Smooth muscle cell (in vitro differentiated cells): Measurements from ENCODE around the gene AKR1C1. TPM values are rescaled to one million over a fixed set of nuclear protein-coding genes. Genes with fewer than 3 reads are reported as not detected.
"Not testable (repeated sequence)": the region's sequence is repeated elsewhere in the genome, so short reads cannot be mapped to it uniquely, and the experiment has no call there.

Experiments used
- DNase-seq: peaks from one replicate; lab custom pipeline; 2025; ENCODE audit not compliant: unreplicated experiment; lab: John Stamatoyannopoulos, UW
- H2AFZ ChIP-seq: fragments of 200-600 bp; sonication (generic); 2 replicates; pipeline ENCODE4 v1.6.0; 2016; ENCODE audit warnings: antibody characterized with exemption, low read depth, mild to moderate bottlenecking
- H3F3A ChIP-seq: fragments of 200-600 bp; sonication (generic); 2 replicates; pipeline ENCODE4 v1.6.0; 2017; ENCODE audit warnings: antibody characterized with exemption, low read depth
- H3K27ac ChIP-seq: fragments of 200-600 bp; sonication (generic); 2 replicates; pipeline ENCODE4 v1.5.1; 2016; ENCODE audit warnings: low read depth, mild to moderate bottlenecking
- H3K27me3 ChIP-seq: fragments of 200-600 bp; sonication (generic); 2 replicates; pipeline ENCODE4 v1.6.1; 2016; ENCODE audit warnings: low read depth, mild to moderate bottlenecking
- H3K36me3 ChIP-seq: fragments of 200-600 bp; sonication (generic); 2 replicates; pipeline ENCODE4 v1.5.1; 2016; ENCODE audit warnings: low read depth
- H3K4me1 ChIP-seq: fragments of 200-600 bp; sonication (generic); 2 replicates; pipeline ENCODE4 v1.5.1; 2016; ENCODE audit warnings: low read depth
- H3K4me2 ChIP-seq: fragments of 200-600 bp; sonication (generic); 2 replicates; pipeline ENCODE4 v1.6.0; 2016; ENCODE audit warnings: mild to moderate bottlenecking
- H3K4me3 ChIP-seq: fragments of 200-600 bp; sonication (generic); 2 replicates; pipeline ENCODE4 v1.5.1; 2016; ENCODE audit warnings: mild to moderate bottlenecking
- H3K79me2 ChIP-seq: fragments of 200-600 bp; sonication (generic); 2 replicates; pipeline ENCODE4 v1.6.0; 2016; ENCODE audit warnings: low read depth, mild to moderate bottlenecking
- H3K9ac ChIP-seq: fragments of 200-600 bp; sonication (generic); 2 replicates; pipeline ENCODE4 v1.6.0; 2016; ENCODE audit warnings: low read depth
- H3K9me3 ChIP-seq: fragments of 200-600 bp; sonication (generic); replicated peaks from 2 replicates; pipeline ENCODE4 v1.5.1; 2016; ENCODE audit warnings: low read depth
- H4K20me1 ChIP-seq: fragments of 200-600 bp; sonication (generic); 2 replicates; pipeline ENCODE4 v1.6.0; 2016; ENCODE audit warnings: low read depth
- WGBS: methylation state at CpG from one replicate; pipeline ENCODE4 v1.1.7; 2016; ENCODE audit warnings: low lambda C conversion rate; 5-methylcytosine and 5-hydroxymethylcytosine counted together
- polyA plus RNA-seq: library from polyadenylated mRNA; unstranded; fragments of >200 nt; fragmentation: Nextera tagmentation; extraction: Ambion mirVana; gene quantifications from 2 replicates; pipeline ENCODE4 v1.2.1, GENCODE V29; 2016
- total RNA-seq: library from RNA; depleted of rRNA; stranded (reverse); fragments of >200 nt; gene quantifications from 2 replicates; pipeline ENCODE4 v1.2.3, GENCODE V29; 2014
- TF ChIP-seq, protein P1 (sequence below): fragments of 200-600 bp; sonication (generic); IDR thresholded peaks from 2 replicates; pipeline ENCODE4 v1.5.1; 2017; ENCODE audit warnings: borderline replicate concordance, mild to moderate bottlenecking, antibody characterized with exemption; ENCODE audit not compliant: insufficient read depth, poor library complexity, severe bottlenecking

AKR1C1 gene
- total and polyA plus RNA-seq, 2 experiments from 2014 or later = 16.3 to 20.5 TPM

DNA sequence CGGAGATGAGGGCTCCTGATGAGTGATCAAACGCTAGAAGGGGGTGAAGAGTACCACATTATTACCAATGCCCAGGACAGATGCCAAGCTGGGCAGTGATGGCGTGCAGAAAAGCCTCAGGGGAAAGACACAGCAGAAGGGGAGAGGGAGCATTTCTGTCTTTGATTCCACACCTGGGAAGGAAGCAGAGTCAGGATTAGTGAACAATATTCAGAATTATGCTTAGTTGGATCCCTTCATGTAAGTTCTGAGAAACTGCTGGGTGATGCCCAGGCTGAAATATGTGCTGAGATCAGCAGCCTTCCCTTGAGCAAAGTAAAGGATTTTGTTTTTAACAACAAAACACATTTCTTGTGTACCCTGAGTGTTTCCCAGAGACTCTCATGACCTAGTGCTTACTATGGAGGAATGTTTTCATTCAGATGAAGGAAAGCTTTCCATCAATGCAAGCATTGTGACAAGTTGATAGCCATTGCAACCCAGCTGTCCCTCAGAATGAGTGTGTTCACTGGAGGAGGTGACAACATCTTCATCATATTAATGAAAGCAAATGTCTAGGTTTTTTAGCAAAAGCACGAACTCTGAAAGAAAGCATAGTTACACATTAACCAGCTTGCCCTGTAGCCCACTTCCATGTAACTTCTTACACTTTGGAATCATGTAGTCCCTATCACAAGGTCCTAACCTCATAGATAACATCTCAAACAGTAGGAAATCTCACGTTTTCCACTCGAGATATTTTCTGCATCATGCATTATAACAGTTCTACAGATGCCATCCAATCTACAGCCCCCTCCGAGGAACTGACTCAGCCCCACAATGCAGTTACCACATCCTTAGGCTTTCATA, 23.8 kb upstream of the AKR1C1 start:
- TF ChIP-seq, protein P1, sequence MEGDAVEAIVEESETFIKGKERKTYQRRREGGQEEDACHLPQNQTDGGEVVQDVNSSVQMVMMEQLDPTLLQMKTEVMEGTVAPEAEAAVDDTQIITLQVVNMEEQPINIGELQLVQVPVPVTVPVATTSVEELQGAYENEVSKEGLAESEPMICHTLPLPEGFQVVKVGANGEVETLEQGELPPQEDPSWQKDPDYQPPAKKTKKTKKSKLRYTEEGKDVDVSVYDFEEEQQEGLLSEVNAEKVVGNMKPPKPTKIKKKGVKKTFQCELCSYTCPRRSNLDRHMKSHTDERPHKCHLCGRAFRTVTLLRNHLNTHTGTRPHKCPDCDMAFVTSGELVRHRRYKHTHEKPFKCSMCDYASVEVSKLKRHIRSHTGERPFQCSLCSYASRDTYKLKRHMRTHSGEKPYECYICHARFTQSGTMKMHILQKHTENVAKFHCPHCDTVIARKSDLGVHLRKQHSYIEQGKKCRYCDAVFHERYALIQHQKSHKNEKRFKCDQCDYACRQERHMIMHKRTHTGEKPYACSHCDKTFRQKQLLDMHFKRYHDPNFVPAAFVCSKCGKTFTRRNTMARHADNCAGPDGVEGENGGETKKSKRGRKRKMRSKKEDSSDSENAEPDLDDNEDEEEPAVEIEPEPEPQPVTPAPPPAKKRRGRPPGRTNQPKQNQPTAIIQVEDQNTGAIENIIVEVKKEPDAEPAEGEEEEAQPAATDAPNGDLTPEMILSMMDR = no peak
- Histone ChIP-seq H3K79me2 (no peaks in the 10 kb centered on the region), H3K4me3 (no peak overlapping the region), H3K27ac (no peak overlapping the region), H3F3A (no peaks in the 10 kb centered on the region), H3K27me3 (no peaks in the 10 kb centered on the region), H3K9ac (no peak overlapping the region), H4K20me1 (no peaks in the 10 kb centered on the region), H3K4me2 (no peak overlapping the region), H3K36me3 (no peaks in the 10 kb centered on the region), H3K9me3 (no peaks in the 10 kb centered on the region), H2AFZ (no peak overlapping the region), H3K4me1 (no peaks in the 10 kb centered on the region)
- WGBS = 89% methylated on average over 7 of the region's 7 CpGs
- no peak for DNase-seq

DNA sequence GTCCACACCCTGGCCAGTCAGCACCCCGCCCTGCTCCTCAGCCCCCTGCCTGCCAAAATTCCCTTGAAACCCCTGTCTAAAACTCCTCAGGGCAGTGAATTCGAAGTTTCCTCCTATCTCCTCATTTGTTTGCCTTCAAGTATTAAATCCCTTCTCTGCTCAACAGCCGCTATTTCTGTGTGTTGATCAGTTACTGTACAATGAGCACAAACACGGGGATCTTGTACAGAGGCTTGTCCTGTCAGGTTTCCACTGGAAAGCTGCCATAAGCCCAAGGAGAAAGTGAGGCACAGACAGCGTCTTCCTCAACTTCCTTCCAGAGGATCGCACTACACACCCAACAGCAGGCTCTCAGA, 23.2 kb upstream of the AKR1C1 start:
- H3K4me2 ChIP-seq, H3K9ac ChIP-seq, H3K4me3 ChIP-seq, H3K27ac ChIP-seq, H3K36me3 ChIP-seq, DNase-seq, H3K9me3 ChIP-seq, H3K4me1 ChIP-seq, H4K20me1 ChIP-seq, H3K79me2 ChIP-seq, H2AFZ ChIP-seq, H3F3A ChIP-seq, H3K27me3 ChIP-seq: not testable (repeated sequence)
- 87% methylated on average over 6 of the region's 6 CpGs for WGBS

DNA sequence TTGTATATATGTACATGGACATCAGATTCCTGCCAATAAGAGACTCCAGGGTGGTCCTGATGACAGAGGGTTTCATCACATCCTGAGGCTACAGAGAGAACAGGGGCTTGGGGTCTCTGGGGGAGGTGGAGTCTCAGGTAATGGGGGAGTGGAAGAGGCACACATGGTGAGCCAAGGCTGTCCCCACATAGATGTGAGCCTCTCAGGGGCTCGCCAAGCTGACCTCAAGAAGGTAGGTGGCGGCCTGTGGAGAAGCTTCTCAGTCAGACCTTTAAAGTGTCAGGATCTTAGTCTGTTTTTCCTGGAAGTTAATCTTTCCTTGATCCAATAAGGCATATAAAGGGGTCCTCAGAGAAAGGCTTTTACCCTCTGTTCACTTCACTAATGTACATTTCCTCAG, 22.3 kb upstream of the AKR1C1 start:
- not testable (repeated sequence) for H3F3A ChIP-seq, H3K4me2 ChIP-seq, H3K9me3 ChIP-seq, H3K4me3 ChIP-seq, H3K27me3 ChIP-seq, H2AFZ ChIP-seq, H3K27ac ChIP-seq, H3K36me3 ChIP-seq, DNase-seq, H3K4me1 ChIP-seq, H3K79me2 ChIP-seq, H4K20me1 ChIP-seq, H3K9ac ChIP-seq
- WGBS = 94% methylated on average over 2 of the region's 2 CpGs

DNA sequence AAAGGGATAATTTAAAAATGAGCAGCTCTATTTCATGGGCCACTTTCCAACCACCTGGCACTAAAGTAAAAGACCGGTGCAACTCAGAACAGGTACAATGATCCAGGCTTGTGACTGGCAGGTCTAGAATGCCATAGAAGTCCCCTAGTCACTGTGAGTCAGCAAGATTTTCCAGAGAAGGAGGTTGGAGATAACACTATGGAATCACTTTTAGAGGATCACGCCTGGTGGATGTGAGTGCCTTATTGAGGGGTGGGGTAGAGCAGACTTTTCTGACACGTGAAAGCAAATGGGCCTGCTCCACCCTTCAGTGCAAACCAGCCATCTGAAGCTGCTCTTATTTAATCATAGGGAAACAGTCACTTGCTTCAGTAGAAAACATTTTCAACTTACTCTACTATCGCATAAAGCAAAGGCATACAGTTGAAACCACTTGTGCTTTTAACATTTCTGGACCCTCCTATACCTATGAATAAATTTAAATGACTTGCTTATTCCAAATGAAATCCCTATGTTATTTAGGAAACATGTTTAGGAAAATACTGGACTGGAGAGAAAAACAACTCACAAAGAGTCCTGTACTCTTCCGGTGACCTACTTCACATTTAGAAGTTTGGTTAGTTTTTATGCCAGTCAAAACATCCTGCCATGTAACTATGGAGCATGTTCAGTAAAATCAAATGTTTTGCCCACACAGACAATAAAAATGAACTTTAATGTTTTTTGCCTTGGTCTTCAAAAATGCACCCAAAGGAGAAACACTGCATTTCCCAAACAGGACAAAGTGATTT, 21.5 kb upstream of the AKR1C1 start:
- no peak overlapping the region for H3K27ac ChIP-seq
- H3K4me1 ChIP-seq = no peaks in the 10 kb centered on the region
- H3K4me3 ChIP-seq = no peak overlapping the region
- H3K9me3 ChIP-seq = no peaks in the 10 kb centered on the region
- H3K79me2 ChIP-seq = no peaks in the 10 kb centered on the region
- no peaks in the 10 kb centered on the region for H4K20me1 ChIP-seq
- H3K27me3 ChIP-seq = no peaks in the 10 kb centered on the region
- no peak overlapping the region for H3K9ac ChIP-seq
- H3K36me3 ChIP-seq = no peaks in the 10 kb centered on the region
- no peak overlapping the region for H2AFZ ChIP-seq
- no peaks in the 10 kb centered on the region for H3F3A ChIP-seq
- no peak overlapping the region for H3K4me2 ChIP-seq
- TF ChIP-seq, protein P1 = no peak
- 68% methylated on average over 5 of the region's 5 CpGs for WGBS
- no peak for DNase-seq

DNA sequence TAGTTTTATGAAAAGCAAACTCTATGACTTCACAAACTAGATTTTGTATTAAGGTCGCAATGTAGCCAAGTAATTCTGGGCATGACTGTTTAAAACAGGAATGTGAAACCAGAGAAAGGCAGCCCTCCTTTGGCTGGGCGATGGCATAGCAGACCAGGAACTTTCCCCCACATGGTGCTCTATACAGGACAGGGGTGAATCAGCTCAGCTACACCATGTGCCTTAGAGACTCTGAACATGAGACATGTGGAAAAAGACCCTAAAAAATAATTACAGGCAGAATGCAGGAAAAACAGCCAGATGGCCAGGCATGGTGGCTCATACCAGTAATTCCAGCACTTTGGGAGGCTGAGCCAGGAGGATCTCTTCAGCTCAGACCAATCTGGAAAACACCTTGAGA, 20.3 kb upstream of the AKR1C1 start:
- not testable (repeated sequence) for H3K4me3 ChIP-seq, DNase-seq, H3K9ac ChIP-seq, H3F3A ChIP-seq, H3K36me3 ChIP-seq, H3K27ac ChIP-seq, H2AFZ ChIP-seq, H3K79me2 ChIP-seq, H3K4me2 ChIP-seq, H3K9me3 ChIP-seq, H3K27me3 ChIP-seq, H4K20me1 ChIP-seq, H3K4me1 ChIP-seq
- WGBS = 44% methylated on average over 2 of the region's 2 CpGs

DNA sequence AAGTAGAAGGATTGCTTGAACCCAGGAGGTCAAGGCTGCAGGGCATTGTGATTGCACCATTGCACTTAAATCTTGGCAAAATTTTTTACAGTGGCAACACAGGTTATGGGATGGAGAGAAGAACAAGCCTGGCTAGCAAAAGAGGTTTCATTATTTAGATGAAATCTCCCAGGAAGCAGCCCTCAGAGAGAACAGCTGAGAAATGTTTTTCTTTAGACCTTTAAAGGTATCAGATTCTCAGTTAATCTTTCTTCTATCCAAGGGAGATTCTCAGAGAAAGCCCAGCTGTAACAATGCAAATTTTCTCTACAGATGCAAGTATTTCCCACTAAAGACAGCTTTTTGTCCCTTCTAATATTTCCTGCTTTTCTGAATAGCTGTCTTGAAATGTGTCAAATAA, 19.8 kb upstream of the AKR1C1 start:
- not testable (repeated sequence) for H3F3A ChIP-seq, H4K20me1 ChIP-seq, H3K79me2 ChIP-seq, H3K27me3 ChIP-seq, DNase-seq, H3K4me3 ChIP-seq, H3K36me3 ChIP-seq, H3K9me3 ChIP-seq, H3K4me2 ChIP-seq, H3K27ac ChIP-seq, H3K9ac ChIP-seq, H3K4me1 ChIP-seq, H2AFZ ChIP-seq
